GM23338 (cell line): Measurements from ENCODE around the gene EXOSC1.
A peak's percentile ranks its signal among the peaks of the same experiment; 100 is the strongest.

Experiments
- EZH2 ChIP-seq: fragments of 200-600 bp; sonication (generic); IDR thresholded peaks from one replicate; pipeline ENCODE4 v1.8.0; 2017; ENCODE audit warnings: antibody characterized with exemption, mild to moderate bottlenecking, low read depth; ENCODE audit not compliant: unreplicated experiment
- EZH2phosphoT487 ChIP-seq: fragments of 200-600 bp; sonication (generic); IDR thresholded peaks from one replicate; pipeline ENCODE4 v1.8.1; 2018; ENCODE audit warnings: antibody characterized with exemption; ENCODE audit not compliant: unreplicated experiment
- NANOG ChIP-seq: IDR thresholded peaks from 2 replicates; pipeline ENCODE4 v1.6.1; 2016; ENCODE audit warnings: antibody characterized with exemption, borderline replicate concordance
- POLR2AphosphoS5 ChIP-seq: IDR thresholded peaks from 2 replicates; pipeline ENCODE4 v1.6.1; 2016; ENCODE audit warnings: antibody characterized with exemption, low read depth
- TF ChIP-seq, protein P1 (sequence below), 2 experiments: fragments of 200-600 bp in 1 of 2; sonication (generic) in 1 of 2; conservative IDR thresholded peaks; 2 replicates each; pipeline versions ENCODE4 v1.5.1 to v1.6.1; 2016 to 2017; ENCODE audit warnings: antibody characterized with exemption in 2 of 2, low read depth in 2 of 2, mild to moderate bottlenecking in 2 of 2, moderate library complexity in 1 of 2
- TF ChIP-seq, protein P2 (sequence below): IDR thresholded peaks from one replicate; pipeline ENCODE4 v1.6.1; 2018; ENCODE audit warnings: antibody characterized with exemption; ENCODE audit not compliant: unreplicated experiment

GRCh38 chr10:97479939-97480338 is 34.1 kb upstream of the EXOSC1 start:
- TF ChIP-seq, protein P1, sequence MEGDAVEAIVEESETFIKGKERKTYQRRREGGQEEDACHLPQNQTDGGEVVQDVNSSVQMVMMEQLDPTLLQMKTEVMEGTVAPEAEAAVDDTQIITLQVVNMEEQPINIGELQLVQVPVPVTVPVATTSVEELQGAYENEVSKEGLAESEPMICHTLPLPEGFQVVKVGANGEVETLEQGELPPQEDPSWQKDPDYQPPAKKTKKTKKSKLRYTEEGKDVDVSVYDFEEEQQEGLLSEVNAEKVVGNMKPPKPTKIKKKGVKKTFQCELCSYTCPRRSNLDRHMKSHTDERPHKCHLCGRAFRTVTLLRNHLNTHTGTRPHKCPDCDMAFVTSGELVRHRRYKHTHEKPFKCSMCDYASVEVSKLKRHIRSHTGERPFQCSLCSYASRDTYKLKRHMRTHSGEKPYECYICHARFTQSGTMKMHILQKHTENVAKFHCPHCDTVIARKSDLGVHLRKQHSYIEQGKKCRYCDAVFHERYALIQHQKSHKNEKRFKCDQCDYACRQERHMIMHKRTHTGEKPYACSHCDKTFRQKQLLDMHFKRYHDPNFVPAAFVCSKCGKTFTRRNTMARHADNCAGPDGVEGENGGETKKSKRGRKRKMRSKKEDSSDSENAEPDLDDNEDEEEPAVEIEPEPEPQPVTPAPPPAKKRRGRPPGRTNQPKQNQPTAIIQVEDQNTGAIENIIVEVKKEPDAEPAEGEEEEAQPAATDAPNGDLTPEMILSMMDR (conservative IDR thresholded peaks at IDR 0.05; ENCODE audit: low read depth in 2 of 2) = no peak
- TF ChIP-seq EZH2phosphoT487 = no peak
- TF ChIP-seq, protein P2, sequence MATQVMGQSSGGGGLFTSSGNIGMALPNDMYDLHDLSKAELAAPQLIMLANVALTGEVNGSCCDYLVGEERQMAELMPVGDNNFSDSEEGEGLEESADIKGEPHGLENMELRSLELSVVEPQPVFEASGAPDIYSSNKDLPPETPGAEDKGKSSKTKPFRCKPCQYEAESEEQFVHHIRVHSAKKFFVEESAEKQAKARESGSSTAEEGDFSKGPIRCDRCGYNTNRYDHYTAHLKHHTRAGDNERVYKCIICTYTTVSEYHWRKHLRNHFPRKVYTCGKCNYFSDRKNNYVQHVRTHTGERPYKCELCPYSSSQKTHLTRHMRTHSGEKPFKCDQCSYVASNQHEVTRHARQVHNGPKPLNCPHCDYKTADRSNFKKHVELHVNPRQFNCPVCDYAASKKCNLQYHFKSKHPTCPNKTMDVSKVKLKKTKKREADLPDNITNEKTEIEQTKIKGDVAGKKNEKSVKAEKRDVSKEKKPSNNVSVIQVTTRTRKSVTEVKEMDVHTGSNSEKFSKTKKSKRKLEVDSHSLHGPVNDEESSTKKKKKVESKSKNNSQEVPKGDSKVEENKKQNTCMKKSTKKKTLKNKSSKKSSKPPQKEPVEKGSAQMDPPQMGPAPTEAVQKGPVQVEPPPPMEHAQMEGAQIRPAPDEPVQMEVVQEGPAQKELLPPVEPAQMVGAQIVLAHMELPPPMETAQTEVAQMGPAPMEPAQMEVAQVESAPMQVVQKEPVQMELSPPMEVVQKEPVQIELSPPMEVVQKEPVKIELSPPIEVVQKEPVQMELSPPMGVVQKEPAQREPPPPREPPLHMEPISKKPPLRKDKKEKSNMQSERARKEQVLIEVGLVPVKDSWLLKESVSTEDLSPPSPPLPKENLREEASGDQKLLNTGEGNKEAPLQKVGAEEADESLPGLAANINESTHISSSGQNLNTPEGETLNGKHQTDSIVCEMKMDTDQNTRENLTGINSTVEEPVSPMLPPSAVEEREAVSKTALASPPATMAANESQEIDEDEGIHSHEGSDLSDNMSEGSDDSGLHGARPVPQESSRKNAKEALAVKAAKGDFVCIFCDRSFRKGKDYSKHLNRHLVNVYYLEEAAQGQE = no peak
- TF ChIP-seq POLR2AphosphoS5 = no peak; the same call in none of the 2 replicates
- TF ChIP-seq EZH2 = no peak
- TF ChIP-seq NANOG = peak; percentile 23; the same call in 1 of the 2 replicates
